GM23248 (cell line): ENCODE measurements around the gene FAF2. TPM values are rescaled to one million over a fixed set of nuclear protein-coding genes. Genes with fewer than 3 reads are reported as not detected.
A peak's percentile ranks its signal among the peaks of the same experiment; 100 is the strongest.

Source experiments
- DNase-seq: peaks from one replicate; pipeline ENCODE4 v3.0.0-alpha.2; 2015
- H2AFZ ChIP-seq: fragments of 200-600 bp; sonication (generic); 2 replicates; pipeline ENCODE4 v1.6.1; 2016; ENCODE audit warnings: antibody characterized with exemption
- H3F3A ChIP-seq: fragments of 200-600 bp; sonication (generic); 2 replicates; pipeline ENCODE4 v1.6.1; 2016; ENCODE audit warnings: mild to moderate bottlenecking, antibody characterized with exemption, mixed run types; ENCODE audit not compliant: insufficient read depth
- H3K27ac ChIP-seq: fragments of 200-600 bp; sonication (generic); 2 replicates; pipeline ENCODE4 v1.5.1; 2016; ENCODE audit warnings: mild to moderate bottlenecking
- H3K27me3 ChIP-seq: fragments of 200-600 bp; sonication (generic); replicated peaks from 2 replicates; pipeline ENCODE4 v1.6.1; 2016; ENCODE audit warnings: mild to moderate bottlenecking; ENCODE audit not compliant: insufficient read depth
- H3K36me3 ChIP-seq: fragments of 200-600 bp; sonication (generic); 2 replicates; pipeline ENCODE4 v1.6.1; 2016; ENCODE audit warnings: low read depth, mild to moderate bottlenecking
- H3K4me1 ChIP-seq: fragments of 200-600 bp; sonication (generic); 2 replicates; pipeline ENCODE4 v1.6.1; 2016; ENCODE audit warnings: mild to moderate bottlenecking; ENCODE audit not compliant: insufficient read depth
- H3K4me2 ChIP-seq: fragments of 200-600 bp; sonication (generic); one replicate; pipeline ENCODE4 v1.6.1; 2016; ENCODE audit warnings: mild to moderate bottlenecking; ENCODE audit not compliant: unreplicated experiment
- H3K4me3 ChIP-seq: fragments of 200-600 bp; sonication (generic); 2 replicates; pipeline ENCODE4 v1.5.1; 2016; ENCODE audit warnings: mild to moderate bottlenecking
- H3K79me2 ChIP-seq: fragments of 200-600 bp; sonication (generic); 2 replicates; pipeline ENCODE4 v1.6.1; 2016; ENCODE audit warnings: mild to moderate bottlenecking; ENCODE audit not compliant: insufficient read depth
- H3K9ac ChIP-seq: fragments of 200-600 bp; sonication (generic); 2 replicates; pipeline ENCODE4 v1.6.1; 2016; ENCODE audit warnings: mild to moderate bottlenecking
- H3K9me2 ChIP-seq: fragments of 200-600 bp; sonication (generic); 2 replicates; pipeline ENCODE4 v1.6.1; 2016; ENCODE audit warnings: mixed run types, mild to moderate bottlenecking, moderate library complexity; ENCODE audit not compliant: insufficient read depth
- H3K9me3 ChIP-seq: fragments of 200-600 bp; sonication (generic); one replicate; pipeline ENCODE4 v1.6.1; 2017; ENCODE audit warnings: low read depth
- H4K20me1 ChIP-seq: fragments of 200-600 bp; sonication (generic); 2 replicates; pipeline ENCODE4 v1.6.0; 2016; ENCODE audit not compliant: insufficient read depth
- EZH2 ChIP-seq: fragments of 200-600 bp; sonication (generic); IDR thresholded peaks from 2 replicates; pipeline ENCODE4 v1.6.1; 2018; ENCODE audit warnings: antibody characterized with exemption, mild to moderate bottlenecking; ENCODE audit not compliant: insufficient read depth, poor library complexity, severe bottlenecking
- EZH2phosphoT487 ChIP-seq: fragments of 200-600 bp; sonication (generic); IDR thresholded peaks from 2 replicates; pipeline ENCODE4 v1.6.1; 2018; ENCODE audit warnings: antibody characterized with exemption, moderate library complexity, mild to moderate bottlenecking, low read depth; ENCODE audit not compliant: insufficient read depth
- WGBS, 2 experiments: methylation state at CpG; one replicate each; pipeline ENCODE4 v1.1.6; 2015 to 2017; ENCODE audit warnings: low lambda C conversion rate in 2 of 2, low coverage in 1 of 2; ENCODE audit errors: missing lambda C conversion rate in 2 of 2; 5-methylcytosine and 5-hydroxymethylcytosine counted together
- in situ Hi-C: fragments of 300-500 bp; cut with MboI; formaldehyde crosslinking; loops from 2 replicates; pipeline ENCODE4 v1.15.0; 2020
- polyA plus RNA-seq: library from polyadenylated mRNA; unstranded; fragments of >200 nt; fragmentation: Nextera tagmentation; extraction: Ambion mirVana; gene quantifications from 2 replicates; pipeline ENCODE4 v1.2.1, GENCODE V29; 2016
- total RNA-seq: library from RNA; depleted of rRNA; stranded (reverse); fragments of >200 nt; shearing (Covaris generic); gene quantifications from 2 replicates; pipeline ENCODE4 v1.2.3, GENCODE V29; 2014

FAF2 gene
- total and polyA plus RNA-seq, 2 experiments from 2014 or later, result 45.0 to 45.4 TPM

- 0 out of 2 replicates have a peak, but pooled peaks cover 10% of the 10 kb centered on the region for H3K4me1 ChIP-seq
- peaks cover 51% of the 10 kb centered on the region for H3K79me2 ChIP-seq
- no peaks in the 10 kb centered on the region for H3K9me3 ChIP-seq
- H3K9me2 ChIP-seq, result no peaks in the 10 kb centered on the region
- no peak for DNase-seq
- no peak overlapping the region for H3K27ac ChIP-seq
- no peak overlapping the region for H3K9ac ChIP-seq
- TF ChIP-seq EZH2phosphoT487 (no peak), EZH2 (no peak)
- H4K20me1 ChIP-seq, result no peaks in the 10 kb centered on the region
- H3K36me3 ChIP-seq, result peaks cover 56% of the 10 kb centered on the region
- in situ Hi-C loops, result no loop called here
- H3K27me3 ChIP-seq, result no peaks in the 10 kb centered on the region
- no peak overlapping the region for H3K4me2 ChIP-seq
- H3K4me3 ChIP-seq, result no peak overlapping the region
- H3F3A ChIP-seq, result no peaks in the 10 kb centered on the region; the same call in 1 of the 2 replicates
- 87% methylated on average over 1 of the region's 1 CpG; no CpG with 5 or more reads in 1 of the 2 experiments for WGBS, 2 experiments
- no peak overlapping the region for H2AFZ ChIP-seq
Measured at GRCh38 chr5:176490301-176490700, 42.1 kb downstream of the FAF2 start.

DNA sequence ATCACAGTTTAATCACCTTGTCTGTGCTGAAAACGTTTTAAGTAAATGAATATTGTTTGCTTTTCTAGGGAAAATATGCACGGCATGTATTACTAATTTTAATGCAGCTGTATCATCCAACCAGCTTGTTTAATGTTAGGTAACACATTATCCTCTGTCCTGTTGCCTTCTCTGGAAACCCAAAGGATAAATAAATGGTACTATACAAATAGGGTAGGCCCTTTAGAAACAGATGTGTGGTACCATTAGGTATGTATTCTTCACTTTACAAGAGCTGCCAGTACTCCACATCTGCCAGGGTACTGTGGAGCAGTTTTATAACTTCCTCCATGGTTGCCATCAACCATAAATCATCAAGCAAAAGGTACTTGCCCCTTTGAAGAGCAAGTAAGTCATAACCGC is 42.9 kb downstream of the FAF2 start:
- Histone ChIP-seq H3K4me2 (no peak overlapping the region), H3K4me1 (0 out of 2 replicates have a peak, but pooled peaks cover 10% of the 10 kb centered on the region), H3K4me3 (no peak overlapping the region), H2AFZ (no peak overlapping the region), H3F3A (no peaks in the 10 kb centered on the region; the same call in 1 of the 2 replicates), H4K20me1 (no peaks in the 10 kb centered on the region), H3K79me2 (peaks cover 44% of the 10 kb centered on the region), H3K36me3 (peaks cover 55% of the 10 kb centered on the region), H3K9ac (no peak overlapping the region), H3K9me2 (no peaks in the 10 kb centered on the region), H3K27ac (no peak overlapping the region), H3K27me3 (no peaks in the 10 kb centered on the region), H3K9me3 (no peaks in the 10 kb centered on the region)
- 76 to 78% methylated on average over 3 of the region's 3 CpGs for WGBS, 2 experiments
- DNase-seq, result no peak
- in situ Hi-C loops, result no loop called here
- TF ChIP-seq EZH2, result no peak
- no peak for TF ChIP-seq EZH2phosphoT487

- no peak for DNase-seq
- Histone ChIP-seq H3K27me3 (no peaks in the 10 kb centered on the region), H3K9me2 (no peaks in the 10 kb centered on the region), H2AFZ (no peak overlapping the region), H4K20me1 (no peaks in the 10 kb centered on the region), H3F3A (peaks cover under 1% of the 10 kb centered on the region; the same call in 1 of the 2 replicates), H3K4me3 (no peak overlapping the region), H3K4me2 (no peak overlapping the region), H3K4me1 (0 out of 2 replicates have a peak, but pooled peaks cover 10% of the 10 kb centered on the region), H3K36me3 (peaks cover 55% of the 10 kb centered on the region), H3K27ac (no peak overlapping the region), H3K79me2 (peaks cover 36% of the 10 kb centered on the region), H3K9ac (no peak overlapping the region), H3K9me3 (no peaks in the 10 kb centered on the region)
- in situ Hi-C loops, result no loop called here
- 83 to 89% methylated on average over 8 of the region's 8 CpGs for WGBS, 2 experiments
- TF ChIP-seq EZH2phosphoT487 (no peak), EZH2 (no peak)
Measured at GRCh38 chr5:176491901-176492300, 43.7 kb downstream of the FAF2 start.

DNA sequence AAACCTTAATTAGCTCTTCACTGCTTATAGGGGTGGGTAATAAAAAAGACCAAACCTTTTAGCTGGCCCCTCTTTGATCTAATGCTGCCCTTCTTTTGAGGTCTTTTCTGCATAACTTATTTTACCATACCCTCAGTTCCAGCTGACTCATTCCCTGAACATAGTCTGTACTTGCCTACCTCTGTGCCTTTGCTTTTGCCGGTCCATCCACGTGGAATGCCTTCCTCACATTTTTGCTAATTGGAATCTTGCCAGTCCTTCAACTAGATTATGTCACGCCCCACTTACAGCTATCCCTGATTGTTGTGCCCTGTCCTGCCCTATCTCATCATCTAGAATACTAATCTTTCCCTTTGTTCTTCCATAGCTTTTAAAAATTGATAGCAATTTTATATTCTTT is 44.2 kb downstream of the FAF2 start:
- H3K79me2 ChIP-seq, result peaks cover 31% of the 10 kb centered on the region
- no peaks in the 10 kb centered on the region for H3K9me3 ChIP-seq
- no peak overlapping the region for H3K9ac ChIP-seq
- H4K20me1 ChIP-seq, result no peaks in the 10 kb centered on the region
- no peak for TF ChIP-seq EZH2phosphoT487
- no peak for TF ChIP-seq EZH2
- H3K4me1 ChIP-seq, result peaks cover 12% of the 10 kb centered on the region
- in situ Hi-C loops, result no loop called here
- DNase-seq, result peak; percentile 17
- 0 out of 2 replicates have a peak, but pooled peaks cover 6% of the 10 kb centered on the region for H3F3A ChIP-seq
- peaks cover 57% of the 10 kb centered on the region for H3K36me3 ChIP-seq
- no peak overlapping the region for H3K27ac ChIP-seq
- 59 to 64% methylated on average over 3 of the region's 3 CpGs for WGBS, 2 experiments
- no peak overlapping the region for H3K4me3 ChIP-seq
- no peaks in the 10 kb centered on the region for H3K27me3 ChIP-seq
- H3K4me2 ChIP-seq, result no peak overlapping the region
- H3K9me2 ChIP-seq, result no peaks in the 10 kb centered on the region
- H2AFZ ChIP-seq, result no peak overlapping the region
